Right renal pelvis (tissue), 4 donors: Measurements from ENCODE around the gene PIAS2. TPM values are rescaled to one million over a fixed set of nuclear protein-coding genes. Genes with fewer than 3 reads are reported as not detected.
A peak's percentile ranks its signal among the peaks of the same experiment; 100 is the strongest.
"Not testable (repeated sequence)": the region's sequence is repeated elsewhere in the genome, so short reads cannot be mapped to it uniquely, and the experiment has no call there.

Experiments used
- DNase-seq, 4 donors: peaks; one replicate each; pipeline ENCODE4 v3.0.0-alpha.2; 2013; ENCODE audit warnings: low read depth in 4 of 4, low spot score in 3 of 4, missing footprints in 1 of 4
- polyA plus RNA-seq, 4 donors: library from polyadenylated mRNA; unstranded; fragments of 120-200 nt; gene quantifications; one replicate each; pipeline ENCODE4 v1.2.1, GENCODE V29; 2013; ENCODE audit not compliant: insufficient read length in 4 of 4

Gene PIAS2, protein sequence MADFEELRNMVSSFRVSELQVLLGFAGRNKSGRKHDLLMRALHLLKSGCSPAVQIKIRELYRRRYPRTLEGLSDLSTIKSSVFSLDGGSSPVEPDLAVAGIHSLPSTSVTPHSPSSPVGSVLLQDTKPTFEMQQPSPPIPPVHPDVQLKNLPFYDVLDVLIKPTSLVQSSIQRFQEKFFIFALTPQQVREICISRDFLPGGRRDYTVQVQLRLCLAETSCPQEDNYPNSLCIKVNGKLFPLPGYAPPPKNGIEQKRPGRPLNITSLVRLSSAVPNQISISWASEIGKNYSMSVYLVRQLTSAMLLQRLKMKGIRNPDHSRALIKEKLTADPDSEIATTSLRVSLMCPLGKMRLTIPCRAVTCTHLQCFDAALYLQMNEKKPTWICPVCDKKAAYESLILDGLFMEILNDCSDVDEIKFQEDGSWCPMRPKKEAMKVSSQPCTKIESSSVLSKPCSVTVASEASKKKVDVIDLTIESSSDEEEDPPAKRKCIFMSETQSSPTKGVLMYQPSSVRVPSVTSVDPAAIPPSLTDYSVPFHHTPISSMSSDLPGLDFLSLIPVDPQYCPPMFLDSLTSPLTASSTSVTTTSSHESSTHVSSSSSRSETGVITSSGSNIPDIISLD
- polyA plus RNA-seq, result 10 to 100 TPM; 21.7 to 29.4 (median 28.6) TPM

DNA sequence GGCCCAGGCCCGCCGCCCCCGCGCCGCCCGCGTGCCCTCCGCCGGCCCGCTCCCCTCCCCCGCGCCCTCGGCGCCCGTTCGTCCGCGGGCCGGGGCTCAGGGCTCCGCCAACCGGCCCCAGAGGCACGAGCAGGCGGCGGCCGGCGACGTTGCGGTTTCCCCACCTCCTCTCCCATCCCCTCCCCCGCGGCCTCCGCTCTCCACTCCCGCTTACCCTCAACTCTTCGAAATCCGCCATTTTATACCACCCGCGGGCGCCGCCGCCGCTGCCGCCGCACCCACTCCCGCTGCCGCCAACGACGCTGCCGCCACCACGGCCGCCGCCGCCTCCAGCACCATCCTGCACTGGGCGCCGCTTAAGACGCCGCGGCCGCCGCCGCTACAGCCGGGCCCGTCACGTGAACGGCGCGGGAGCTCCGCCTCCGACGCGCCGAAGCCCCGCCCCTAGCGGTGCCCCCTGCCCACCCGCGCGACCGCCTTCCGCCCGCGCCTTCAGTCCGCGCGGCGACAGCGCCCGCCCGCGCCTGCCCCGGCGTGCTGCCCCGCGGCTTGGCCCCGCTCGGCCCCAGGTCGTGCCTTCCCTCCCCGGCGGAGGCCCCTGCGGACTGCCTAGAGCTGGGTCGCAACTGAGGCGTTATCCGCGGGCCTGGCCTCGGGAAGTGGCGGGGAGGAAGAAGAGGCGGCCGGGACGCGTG lies at the start of gene PIAS2, which contains the start of gene KATNAL2:
PIAS2 (minus strand) TSS at position 400 of the 695 bp plus-strand sequence; CDS start at position 238, 162 bp downstream.
KATNAL2 (plus strand) TSS at position 495 of the 695 bp plus-strand sequence. CDS start 29,271 bp downstream, outside the sequence.
- peak; percentile 47 to 63 (median 62) for DNase-seq

DNA sequence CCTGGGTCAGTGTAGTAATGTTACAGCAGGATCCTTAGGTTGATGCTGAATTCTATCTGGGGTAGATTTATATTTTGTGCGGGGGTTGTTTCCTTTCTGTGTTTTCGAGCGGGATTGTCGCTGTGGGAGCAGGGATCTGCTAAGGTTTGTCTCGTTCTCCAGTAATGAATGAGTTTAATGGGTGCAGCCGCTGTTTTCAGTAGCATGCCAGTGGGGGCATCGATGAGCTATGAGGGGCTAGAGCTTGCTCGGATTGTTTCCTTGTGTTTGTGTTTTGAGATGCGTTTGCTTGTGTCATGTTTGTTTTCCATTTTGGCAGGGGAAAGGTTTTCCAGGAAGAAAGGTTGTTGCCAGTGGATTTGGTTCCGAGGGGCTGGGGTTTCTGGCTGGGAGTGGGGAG lies 49.0 kb upstream of the PIAS2 start:
- DNase-seq, result not testable (repeated sequence)

DNA sequence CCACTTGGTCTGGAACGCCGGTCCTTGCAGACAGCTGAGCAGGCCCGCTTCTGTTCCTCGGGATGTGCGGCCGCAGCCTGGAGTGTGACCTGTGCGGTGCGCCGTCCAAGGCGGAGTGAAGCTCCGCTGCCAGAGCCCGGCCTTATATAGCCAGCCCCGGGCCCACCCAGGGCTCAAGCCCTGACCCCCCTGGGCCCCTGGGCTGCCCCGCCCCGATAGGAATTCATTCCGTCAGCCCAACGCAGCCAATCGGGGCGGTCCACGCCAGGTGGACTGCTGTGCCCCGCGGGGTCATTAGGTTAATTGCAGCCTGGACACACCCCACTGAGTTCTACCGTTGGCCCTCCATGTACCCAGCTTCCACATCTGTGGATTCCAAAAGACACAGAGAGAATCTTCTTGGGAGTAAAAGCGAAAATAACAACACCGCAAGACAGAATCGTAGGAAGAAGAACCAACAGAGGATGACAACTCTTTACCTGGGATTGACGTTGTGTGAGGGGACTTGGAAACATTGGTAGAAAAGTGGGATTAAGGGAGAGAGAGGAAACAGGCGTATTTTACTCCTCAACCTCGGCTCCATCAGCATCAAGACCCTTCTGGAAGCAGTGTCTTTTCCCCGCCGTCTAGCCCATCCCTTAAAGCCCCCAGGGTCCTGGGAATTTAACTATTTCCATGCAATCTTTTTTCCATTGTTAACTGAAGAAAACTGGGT lies 47.4 kb upstream of the PIAS2 start:
- DNase-seq, result not testable (repeated sequence)

DNA sequence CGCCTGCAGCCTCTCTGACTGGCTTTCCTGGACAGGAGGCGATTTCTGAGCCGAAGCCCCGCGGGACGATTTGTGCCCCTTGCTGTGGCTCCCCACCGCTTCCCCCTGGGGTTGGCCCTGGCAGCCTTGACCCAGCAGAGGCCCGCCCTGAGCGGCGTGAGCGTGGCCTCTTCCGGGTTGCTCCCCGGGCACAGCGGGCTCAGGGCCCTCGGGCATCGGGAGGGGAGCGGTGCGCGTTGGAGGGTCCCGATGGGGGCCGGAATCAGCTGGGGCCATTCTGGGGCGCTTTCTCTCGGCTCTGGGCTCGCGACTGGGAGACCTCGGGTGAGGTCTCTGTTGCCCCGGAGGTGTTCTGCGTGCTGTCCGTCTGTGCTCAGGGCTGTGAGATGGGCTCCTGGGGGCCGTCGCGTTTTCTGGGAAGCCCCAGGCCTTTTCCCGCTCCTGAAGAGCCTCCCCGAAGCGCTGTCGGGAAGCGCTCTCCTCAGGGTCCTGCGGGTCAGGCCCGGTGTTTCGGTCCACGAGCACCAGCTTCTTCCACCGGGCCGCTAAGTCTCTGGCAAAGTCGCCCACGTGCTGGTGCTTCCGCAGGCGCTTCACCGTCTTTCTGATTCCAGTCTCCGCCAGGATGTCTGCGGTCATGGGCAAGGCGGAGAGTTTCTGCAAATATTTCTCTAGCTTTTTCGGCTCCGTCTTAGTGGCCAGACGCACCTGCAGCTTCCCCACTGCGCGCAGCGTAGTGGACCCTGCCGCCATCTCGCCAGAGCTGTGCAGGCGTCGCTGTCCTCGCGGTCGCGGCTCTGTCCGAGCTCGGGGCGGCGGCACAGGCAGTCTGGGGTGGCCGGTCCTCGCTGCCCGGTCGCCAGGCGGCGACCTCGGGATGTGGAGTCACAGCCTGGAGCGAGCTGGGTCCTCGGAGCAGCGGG lies 46.6 kb upstream of the PIAS2 start:
- DNase-seq, result not testable (repeated sequence)

DNA sequence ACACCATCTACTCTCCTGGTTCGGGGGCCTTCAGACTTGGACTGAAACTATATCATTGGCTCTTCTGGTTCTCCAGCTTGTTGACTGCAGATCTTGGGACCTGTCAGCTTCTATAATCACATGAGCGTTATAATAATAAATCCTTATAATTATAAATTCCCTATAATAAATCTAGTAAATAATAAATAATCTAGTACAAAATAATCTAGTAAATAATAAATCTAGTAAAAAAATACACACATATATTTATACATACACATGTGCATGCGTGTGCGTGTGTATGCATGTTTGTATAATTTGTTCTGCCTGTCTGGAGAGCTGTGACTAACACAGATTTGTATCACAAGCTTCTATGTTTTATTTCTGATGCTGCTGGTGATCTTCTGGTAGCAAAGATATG lies 40.9 kb upstream of the PIAS2 start:
- no peak for DNase-seq

DNA sequence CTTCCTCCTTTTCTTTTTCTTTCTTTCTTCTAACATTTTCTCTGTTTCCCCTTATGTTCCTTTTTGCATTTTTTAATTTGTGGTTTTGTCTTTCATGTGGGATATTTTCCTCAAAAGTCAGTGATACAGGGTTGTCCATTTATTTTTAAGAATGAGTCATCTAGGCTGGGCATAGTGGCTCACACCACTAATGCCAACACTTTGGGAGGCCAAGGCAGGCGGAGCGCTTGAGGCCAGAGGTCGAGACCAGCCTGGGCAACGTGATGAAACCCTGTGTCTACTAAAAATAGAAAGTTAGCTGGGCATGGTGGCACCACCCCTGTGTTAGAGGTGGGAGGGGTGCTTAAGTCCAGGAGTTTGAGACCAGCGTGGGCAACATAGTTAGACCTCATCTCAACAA lies 35.9 kb upstream of the PIAS2 start:
- DNase-seq, result no peak

DNA sequence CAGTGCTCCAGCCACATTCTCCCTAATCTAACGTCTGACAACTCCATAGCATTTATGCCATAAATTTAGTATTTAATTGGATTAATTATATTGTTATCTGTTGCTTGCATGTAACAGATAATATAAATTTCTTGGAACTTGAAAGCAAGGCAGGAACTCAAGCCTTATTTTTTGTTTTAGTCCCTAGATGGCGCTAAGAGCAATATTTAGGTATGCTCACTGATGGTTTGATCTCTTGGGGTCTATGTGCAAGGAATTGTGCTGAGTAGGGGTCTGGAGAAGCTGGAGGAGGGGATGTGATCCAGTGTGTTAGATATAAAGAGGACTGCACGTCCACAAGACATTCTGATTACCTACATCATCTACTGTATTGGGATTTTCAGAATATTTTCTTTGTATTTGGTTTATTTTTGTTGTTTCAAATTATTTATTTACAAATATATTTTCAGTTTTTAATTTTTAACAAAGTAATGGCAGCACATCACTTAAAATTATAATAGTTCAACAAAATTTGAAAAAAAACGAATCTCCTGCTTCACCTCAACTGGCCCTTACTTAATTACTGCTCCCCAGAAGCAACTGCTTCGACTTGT lies 32.9 kb upstream of the PIAS2 start:
- DNase-seq, result no peak

DNA sequence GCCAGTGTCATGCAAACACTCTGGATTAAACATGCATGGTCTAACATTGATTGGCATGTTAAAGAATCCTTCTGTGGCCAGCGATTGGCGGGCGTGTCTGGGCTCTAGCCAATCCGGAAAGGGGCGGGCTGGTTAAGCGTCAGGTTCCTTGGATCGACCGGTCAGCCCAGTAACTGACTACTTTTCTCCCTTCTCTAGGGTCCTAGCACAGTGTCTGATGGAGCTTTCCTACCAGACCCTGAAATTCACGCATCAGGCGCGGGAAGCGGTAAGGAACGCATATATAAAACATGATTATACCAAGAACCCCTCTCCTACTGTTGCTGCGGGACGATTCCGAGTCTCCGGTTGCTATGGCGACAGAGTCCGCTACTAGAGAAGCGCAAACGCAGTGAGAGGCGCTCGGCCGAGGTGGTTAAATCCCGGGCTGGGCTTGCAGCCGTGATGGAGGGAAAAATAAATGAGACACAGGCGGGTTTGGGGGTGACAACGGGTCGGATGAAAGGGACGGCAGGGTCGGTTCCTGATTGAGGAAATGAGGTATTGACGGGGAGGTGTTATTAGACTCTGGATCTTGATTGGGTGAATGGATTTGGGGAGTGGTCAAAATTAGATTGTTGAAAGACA lies 29.5 kb upstream of the PIAS2 start:
- peak in 3 of 4 donors; percentile 69 to 79 (median 77) for DNase-seq

DNA sequence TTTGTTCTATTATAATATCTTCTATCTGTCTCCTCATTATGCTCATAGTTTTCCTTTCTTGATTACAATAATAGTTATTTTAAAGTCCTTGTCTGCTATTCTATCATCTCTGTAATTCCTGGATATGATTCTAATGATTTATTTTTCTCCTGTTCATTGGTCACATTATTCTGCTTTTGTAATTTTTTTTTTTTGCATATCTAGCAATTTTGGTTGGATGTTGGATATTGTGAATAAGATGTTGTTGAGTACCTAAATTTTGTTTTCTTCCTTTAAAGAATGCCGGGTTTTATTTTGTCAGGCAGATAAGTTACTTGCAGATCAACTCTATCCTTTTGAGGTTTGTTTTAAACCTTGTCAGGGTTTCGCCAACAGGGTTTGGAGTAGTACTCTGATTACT lies 25.3 kb upstream of the PIAS2 start:
- DNase-seq, result no peak

DNA sequence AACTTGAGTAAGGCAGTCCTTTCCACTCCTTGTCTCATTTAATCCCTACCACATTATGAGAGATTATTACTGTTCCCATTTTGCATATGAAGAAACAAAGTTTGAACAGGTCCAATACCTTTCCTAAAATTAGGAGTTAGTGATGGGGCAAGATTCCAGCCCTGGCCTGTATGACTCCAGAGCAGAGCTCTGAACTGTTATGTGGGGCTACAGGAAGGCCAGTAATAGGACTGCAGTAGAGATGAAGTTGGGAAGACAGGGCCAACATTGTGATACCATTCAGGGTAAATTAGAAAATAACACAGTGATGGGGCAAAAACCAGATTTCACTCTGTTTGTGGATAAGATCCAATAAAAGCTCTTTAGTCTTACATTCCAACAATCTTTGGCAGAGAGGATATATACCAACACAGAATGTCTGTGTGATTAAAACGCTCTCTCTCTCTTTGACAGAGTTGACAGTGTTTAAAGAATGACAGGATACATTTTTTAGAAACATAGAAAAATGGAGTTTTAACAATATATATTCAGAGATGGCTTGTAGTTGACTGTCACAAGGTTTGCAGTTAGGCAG lies 22.8 kb upstream of the PIAS2 start:
- DNase-seq, result no peak

DNA sequence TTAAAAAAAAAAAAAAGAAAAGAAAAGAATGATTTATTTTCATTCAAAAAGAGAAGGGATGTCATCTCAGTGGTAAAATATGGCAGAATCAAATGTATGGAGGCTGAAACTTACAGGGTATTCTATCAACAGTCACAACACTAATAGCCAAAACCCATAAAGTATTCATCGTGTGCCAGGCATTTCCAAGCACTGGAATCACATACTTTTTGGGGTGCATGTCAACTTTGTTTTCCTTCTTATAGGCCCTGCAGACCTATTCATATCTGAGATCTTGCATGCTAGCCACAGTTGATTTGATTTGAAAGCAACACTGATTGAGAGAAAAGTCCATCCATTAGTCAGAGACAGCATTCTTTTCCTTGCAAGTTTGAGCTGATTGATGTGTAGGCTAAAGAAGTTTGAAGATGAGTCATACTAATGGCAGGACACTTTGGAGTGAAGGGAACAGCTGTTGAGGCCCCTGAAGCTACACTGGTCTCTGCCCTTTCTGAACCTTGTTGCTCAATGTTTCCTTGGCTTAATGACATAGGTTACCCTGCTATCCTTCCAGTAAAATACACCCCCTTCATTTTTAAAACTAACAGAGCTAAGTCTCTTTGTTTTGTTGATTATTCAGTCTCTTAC lies 22.1 kb upstream of the PIAS2 start:
- no peak for DNase-seq

DNA sequence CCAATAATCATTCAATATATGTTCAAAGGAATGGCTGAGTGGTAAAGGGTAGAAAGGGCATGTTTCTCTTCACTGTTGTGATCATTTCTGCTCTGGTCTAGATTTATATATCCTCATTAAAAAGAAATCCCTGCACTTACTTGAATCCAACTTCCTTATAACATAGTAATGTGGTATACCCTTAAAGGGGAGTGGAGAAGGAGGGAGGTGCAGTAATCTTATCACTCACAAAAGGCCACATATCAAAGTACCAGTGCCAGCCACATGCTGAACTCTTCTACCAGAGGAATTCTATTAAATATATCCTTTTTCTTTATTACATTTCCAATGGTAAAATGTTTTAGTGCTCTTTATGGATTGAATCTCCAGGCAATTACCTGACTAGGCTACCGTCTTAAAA lies 3.3 kb upstream of the PIAS2 start:
- no peak for DNase-seq

DNA sequence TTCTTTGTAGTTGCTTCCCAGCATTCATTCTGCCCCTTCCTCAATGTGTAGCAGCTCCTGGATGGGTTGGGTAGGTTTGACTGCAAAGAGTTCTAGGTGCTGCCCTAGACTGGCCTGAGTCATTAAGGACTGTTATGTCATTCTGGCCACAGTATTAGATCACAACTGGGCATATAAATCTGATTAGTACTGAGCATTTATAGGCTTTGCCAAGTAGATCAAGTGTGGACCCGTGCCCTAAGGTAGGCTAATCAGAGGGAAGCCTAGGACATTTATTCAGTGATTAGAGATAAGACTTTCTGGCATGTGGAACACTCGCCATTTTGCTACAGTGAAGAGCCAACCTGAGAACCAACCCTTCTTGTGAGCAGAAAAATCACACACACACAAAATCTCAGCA lies 2.8 kb upstream of the PIAS2 start:
- no peak for DNase-seq

DNA sequence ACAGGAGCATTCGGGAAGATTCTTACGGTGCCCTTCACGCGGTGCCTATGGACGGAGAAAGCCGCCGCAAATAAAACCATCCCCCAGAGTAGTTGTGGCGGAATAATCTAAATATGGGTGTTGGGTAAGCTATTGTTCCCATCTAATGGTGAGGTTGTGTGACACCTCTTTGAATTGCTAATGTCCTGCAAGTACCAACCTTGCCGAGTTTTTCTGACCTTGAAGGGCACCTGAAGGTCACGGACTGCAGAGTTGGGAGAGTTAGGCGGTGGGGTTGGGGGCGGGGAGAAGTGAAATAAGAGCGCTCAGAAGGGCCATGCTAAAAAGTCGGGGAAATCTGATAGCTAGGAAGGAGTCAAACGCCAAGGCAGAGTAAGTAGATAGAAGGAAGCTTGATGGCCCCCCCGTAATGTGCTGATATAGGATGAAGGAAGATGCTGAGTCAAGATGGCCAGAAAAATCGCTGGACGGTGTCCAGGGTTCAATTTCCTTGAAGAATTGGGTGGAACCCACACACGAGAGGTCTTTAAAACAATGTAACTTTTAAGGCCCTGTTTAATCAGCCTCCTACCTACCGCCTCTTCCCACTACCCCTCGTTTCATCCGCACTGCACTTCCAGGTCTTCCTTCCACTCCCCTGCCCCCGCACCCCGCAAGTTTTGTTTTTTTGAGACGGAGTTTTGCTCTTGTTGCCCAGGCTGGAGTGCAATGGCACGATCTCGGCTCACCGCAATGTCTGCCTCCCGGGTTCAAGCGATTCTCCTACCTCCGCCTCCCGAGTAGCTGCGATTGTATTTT lies 695 bp upstream of the PIAS2 start:
- peak; percentile 31 to 57 (median 46) for DNase-seq

DNA sequence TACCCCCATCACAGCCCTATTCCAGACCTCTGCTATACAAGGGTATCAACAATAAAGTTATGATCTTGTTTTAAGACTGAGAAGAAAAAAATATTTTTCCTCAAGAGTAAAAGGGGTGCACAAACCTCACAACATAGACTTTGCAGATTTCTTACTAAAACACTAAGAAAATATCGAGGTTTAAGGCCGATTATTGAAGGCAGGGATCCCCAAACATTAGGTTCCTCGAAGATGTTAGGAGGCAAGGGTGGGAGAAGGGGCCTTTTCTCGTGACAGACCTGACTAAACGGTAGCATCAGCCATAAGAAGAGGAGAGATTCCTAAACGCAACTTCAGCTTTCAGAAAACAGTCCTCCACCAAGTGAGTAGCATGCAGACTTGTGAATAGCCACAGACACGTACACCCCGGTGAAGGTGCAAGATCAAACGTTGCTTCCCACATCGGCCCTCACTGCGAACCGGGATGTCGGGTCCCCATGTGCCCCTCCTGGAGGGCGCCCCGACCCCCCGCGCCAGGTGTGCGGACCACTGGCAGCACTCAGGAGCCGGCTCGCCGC lies 678 bp downstream of the PIAS2 start:
- peak; percentile 18 to 45 (median 30) for DNase-seq

DNA sequence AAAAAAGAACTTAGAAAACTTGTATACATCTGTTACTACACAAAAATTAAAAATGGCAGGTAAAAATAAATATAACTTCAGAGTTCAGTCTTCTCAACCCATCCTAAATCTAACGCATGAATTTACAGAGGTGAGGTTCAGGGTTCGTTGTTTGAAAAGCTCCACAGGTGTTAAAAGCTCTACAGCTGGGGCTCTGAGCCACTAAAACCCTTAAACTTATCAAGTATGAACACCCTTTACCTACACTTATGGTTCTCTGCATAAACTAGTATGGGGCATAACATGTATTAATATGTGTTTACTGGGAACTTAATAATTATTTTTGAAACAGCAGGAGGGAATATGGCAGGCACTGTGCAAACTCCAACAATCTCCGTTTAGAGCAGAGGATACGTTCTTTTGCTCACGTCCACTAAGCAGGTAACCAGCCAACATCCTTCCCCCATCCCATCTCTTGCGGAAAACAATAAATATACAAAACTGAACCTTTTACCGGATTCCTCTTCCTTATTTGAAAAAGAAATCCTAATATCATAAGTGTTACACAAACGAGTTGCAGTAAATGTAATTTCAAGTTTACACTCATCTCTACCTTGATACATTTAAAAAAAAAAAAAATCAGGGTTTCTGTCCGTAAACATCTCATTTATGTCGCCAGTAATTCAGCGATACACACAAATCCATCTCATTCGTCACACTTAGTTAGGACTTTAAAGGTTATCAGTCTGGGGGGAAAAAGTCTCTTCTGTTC lies 1.3 kb downstream of the PIAS2 start:
- peak in 2 of 4 donors; percentile 1 to 2 for DNase-seq
